Body of pancreas (tissue), 4 donors: ENCODE measurements around the gene CCDC27.

Experiments
- CTCF ChIP-seq, 7 experiments: fragments of 450-650 bp in 4 of 7; fragments of 200-600 bp in 3 of 7; sonication (generic) in 3 of 7; IDR thresholded peaks; one replicate each; pipeline ENCODE4 v1.5.1; 2016 to 2019; ENCODE audit warnings: antibody characterized with exemption in 7 of 7
- POLR2A ChIP-seq, 3 donors: fragments of 450-650 bp; IDR thresholded peaks; one replicate each; pipeline ENCODE4 v1.6.1; 2016; ENCODE audit warnings: antibody characterized with exemption in 3 of 3, mild to moderate bottlenecking in 2 of 3

- TF ChIP-seq CTCF (IDR thresholded peaks at IDR 0.05) (no peak), POLR2A (IDR thresholded peaks at IDR 0.05) (no peak)
These were observed 24.1 kb downstream of the CCDC27 start for GRCh38 chr1:3776231-3776961.
